GM13976 (cell line): Measurements from ENCODE around the gene MMD2.

Experiments used
- DNase-seq: peaks from one replicate; pipeline ENCODE4 v3.0.0; 2012; ENCODE audit warnings: low spot score
- in situ Hi-C: fragments of 300-500 bp; cut with MboI; formaldehyde crosslinking; loops from one replicate; pipeline ENCODE4 v1.12.0; 2022; ENCODE audit warnings: low sequenced_read_pairs, mixed read lengths, inconsistent platforms; ENCODE audit not compliant: unreplicated experiment
- TF ChIP-seq, protein P1 (sequence below): IDR thresholded peaks from 2 replicates; pipeline ENCODE4 v1.5.1; 2012; ENCODE audit warnings: borderline replicate concordance, mild to moderate bottlenecking; ENCODE audit not compliant: insufficient read depth; ENCODE audit errors: extremely low read depth, missing control alignments, control extremely low read depth

Gene MMD2

GRCh38 chr7:4958477-4959301 lies at the start of gene MMD2:
TSS of gene MMD2 (minus strand) at chr7:4959187. CDS start at chr7:4959017, 170 bp downstream.
- in situ Hi-C loops: no loop called here
- DNase-seq: no peak

GRCh38 chr7:5005066-5005465 lies 46.1 kb upstream of the MMD2 start:
- in situ Hi-C loops: no loop called here
- TF ChIP-seq, protein P1, sequence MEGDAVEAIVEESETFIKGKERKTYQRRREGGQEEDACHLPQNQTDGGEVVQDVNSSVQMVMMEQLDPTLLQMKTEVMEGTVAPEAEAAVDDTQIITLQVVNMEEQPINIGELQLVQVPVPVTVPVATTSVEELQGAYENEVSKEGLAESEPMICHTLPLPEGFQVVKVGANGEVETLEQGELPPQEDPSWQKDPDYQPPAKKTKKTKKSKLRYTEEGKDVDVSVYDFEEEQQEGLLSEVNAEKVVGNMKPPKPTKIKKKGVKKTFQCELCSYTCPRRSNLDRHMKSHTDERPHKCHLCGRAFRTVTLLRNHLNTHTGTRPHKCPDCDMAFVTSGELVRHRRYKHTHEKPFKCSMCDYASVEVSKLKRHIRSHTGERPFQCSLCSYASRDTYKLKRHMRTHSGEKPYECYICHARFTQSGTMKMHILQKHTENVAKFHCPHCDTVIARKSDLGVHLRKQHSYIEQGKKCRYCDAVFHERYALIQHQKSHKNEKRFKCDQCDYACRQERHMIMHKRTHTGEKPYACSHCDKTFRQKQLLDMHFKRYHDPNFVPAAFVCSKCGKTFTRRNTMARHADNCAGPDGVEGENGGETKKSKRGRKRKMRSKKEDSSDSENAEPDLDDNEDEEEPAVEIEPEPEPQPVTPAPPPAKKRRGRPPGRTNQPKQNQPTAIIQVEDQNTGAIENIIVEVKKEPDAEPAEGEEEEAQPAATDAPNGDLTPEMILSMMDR: no peak
- no peak for DNase-seq

More at GRCh38 chr7:4958477-4959301, at the start of gene MMD2:
- TF ChIP-seq, protein P1: no peak

GRCh38 chr7:5001911-5002310 lies 42.9 kb upstream of the MMD2 start:
- TF ChIP-seq, protein P1: no peak
- in situ Hi-C loops: no loop called here
- no peak for DNase-seq

DNA sequence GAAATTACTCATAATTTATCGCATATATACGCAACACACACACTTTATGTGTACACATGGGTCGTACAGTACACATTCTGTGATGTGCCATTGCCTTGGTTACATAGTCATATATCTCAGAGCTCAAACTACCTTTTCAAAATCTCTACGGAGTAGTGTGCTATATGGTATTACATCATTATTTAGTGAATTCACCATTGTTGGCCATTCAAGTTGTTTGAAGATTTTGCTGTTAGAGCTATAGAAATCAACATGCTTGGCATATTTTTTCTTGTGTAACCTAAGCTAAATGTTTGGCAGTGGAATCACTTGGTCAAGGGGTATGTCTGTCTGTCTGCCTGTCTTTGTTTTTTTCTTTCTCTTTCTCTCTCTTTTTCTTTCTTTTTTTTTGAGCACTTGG lies 42.0 kb upstream of the MMD2 start:
- no peak for DNase-seq
- in situ Hi-C loops: no loop called here
- TF ChIP-seq, protein P1: no peak

- in situ Hi-C loops: no loop called here
- TF ChIP-seq, protein P1: no peak
- DNase-seq: no peak
Observed at GRCh38 chr7:4999369-4999950, 40.5 kb upstream of the MMD2 start.

DNA sequence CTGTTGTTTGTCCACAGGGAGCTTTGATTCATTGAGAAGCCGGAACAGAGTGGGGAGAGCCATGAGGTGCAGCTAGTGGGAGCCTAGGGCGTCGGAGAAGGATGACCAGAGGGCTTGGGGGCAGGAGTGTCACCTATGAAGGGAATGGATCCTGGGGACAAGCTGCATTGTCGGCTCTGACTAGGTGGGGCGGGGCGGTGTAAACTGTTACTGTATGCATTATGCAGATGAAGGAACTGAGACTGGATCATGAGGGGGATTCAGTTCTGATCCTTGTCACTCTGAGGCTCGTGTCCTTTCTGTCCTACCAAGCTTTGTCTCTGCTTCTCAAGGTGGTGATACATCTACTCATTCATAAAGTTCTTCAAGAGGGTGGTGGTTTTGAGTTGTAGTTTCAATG lies 39.9 kb upstream of the MMD2 start:
- no peak for DNase-seq
- in situ Hi-C loops: no loop called here
- TF ChIP-seq, protein P1: no peak
